Left renal cortex interstitium (tissue), 4 donors: ENCODE measurements around the gene SIX5. TPM values are rescaled to one million over a fixed set of nuclear protein-coding genes. Genes with fewer than 3 reads are reported as not detected.

Experiments
- DNase-seq, 4 donors: peaks; one replicate each; pipeline ENCODE4 v3.0.0-alpha.2; 2013; ENCODE audit warnings: low read depth in 4 of 4, low spot score in 2 of 4, missing footprints in 1 of 4
- polyA plus RNA-seq, 4 donors: library from polyadenylated mRNA; unstranded; fragments of 120-200 nt; gene quantifications; one replicate each; pipeline ENCODE4 v1.2.1, GENCODE V29; 2013; ENCODE audit not compliant: insufficient read length in 4 of 4

The SIX5 gene
- polyA plus RNA-seq, 4 donors, result 13.6 to 38.5 (median 27.7) TPM

GRCh38 chr19:45793178-45793564 is 24.1 kb upstream of the SIX5 start:
- no peak for DNase-seq

GRCh38 chr19:45792470-45793177 is 23.6 kb upstream of the SIX5 start, which contains the start of gene DMWD:
Gene DMWD (minus strand): TSS chr19:45792845. CDS start chr19:45792756, 89 bp downstream.
- peak in 3 of 4 donors; percentile 98 to 99 (median 98) for DNase-seq

- no peak for DNase-seq
Observed at GRCh38 chr19:45791744-45792469, 22.9 kb upstream of the SIX5 start.

GRCh38 chr19:45790942-45791341 is 21.9 kb upstream of the SIX5 start:
- no peak for DNase-seq

- no peak for DNase-seq
Observed at GRCh38 chr19:45789035-45789786, 20.2 kb upstream of the SIX5 start.

- DNase-seq, result no peak
Observed at GRCh38 chr19:45786533-45786894, 17.5 kb upstream of the SIX5 start.

- DNase-seq, result no peak
Observed at GRCh38 chr19:45785781-45786532, 16.9 kb upstream of the SIX5 start.

GRCh38 chr19:45785097-45785496 is 16.0 kb upstream of the SIX5 start:
- no peak for DNase-seq

- DNase-seq, result no peak
Observed at GRCh38 chr19:45784096-45784495, 15.0 kb upstream of the SIX5 start.

GRCh38 chr19:45782820-45783785 is 14.1 kb upstream of the SIX5 start:
- DNase-seq, result no peak

GRCh38 chr19:45782162-45782691 is 13.2 kb upstream of the SIX5 start, which contains the start of gene DMPK:
Gene DMPK (minus strand): TSS chr19:45782490. CDS start chr19:45782352, 138 bp downstream.
- DNase-seq, result no peak

GRCh38 chr19:45781214-45782161 is 12.4 kb upstream of the SIX5 start:
- DNase-seq, result no peak

GRCh38 chr19:45780448-45781213 is 11.6 kb upstream of the SIX5 start:
- no peak for DNase-seq

- no peak for DNase-seq
Observed at GRCh38 chr19:45780146-45780447, 11.0 kb upstream of the SIX5 start.

- DNase-seq, result peak in 1 of 4 donors; percentile 70
Observed at GRCh38 chr19:45779231-45780145, 10.4 kb upstream of the SIX5 start.

GRCh38 chr19:45778010-45778661 is 9.1 kb upstream of the SIX5 start:
- no peak for DNase-seq
